Endothelial cell of umbilical vein (primary cell): ENCODE measurements around the gene RASGRF2. TPM values are rescaled to one million over a fixed set of nuclear protein-coding genes. Genes with fewer than 3 reads are reported as not detected.

ENCODE experiments used
- BruUV-seq: library from RNA; stranded (reverse); fragments of 400-500 nt; replicated peaks from 2 replicates; lab custom pipeline; 2021; lab: Mats Ljungman, UMichigan
- CTCF ChIA-PET: fragments of 300-600, 350-600 bp; sonication (Branson Sonifier 250); formaldehyde crosslinking; loops from one replicate; lab custom pipeline; 2021; ENCODE audit warnings: antibody characterized with exemption, inconsistent platforms; lab: Charles Lee
- POLR2A ChIA-PET: fragments of 300-600, 350-600 bp; sonication (Branson Sonifier 250); formaldehyde crosslinking; loops from one replicate; lab custom pipeline; 2021; ENCODE audit warnings: antibody characterized with exemption, inconsistent platforms; lab: Charles Lee
- DNase-seq: peaks from one replicate; pipeline ENCODE4 v3.0.0-alpha.2; 2011; ENCODE audit warnings: low read depth, low spot score
- FAIRE-seq: peaks from 2 replicates; lab custom pipeline; 2011; peaks lifted over from hg19 to GRCh38; lab: Jason Lieb, UNC
- H2AFZ ChIP-seq: 2 replicates; pipeline ENCODE4 v1.6.0; 2012; ENCODE audit warnings: low read depth, low read length, control low read depth, inconsistent platforms
- H3K27ac ChIP-seq: 2 replicates; pipeline ENCODE4 v1.5.1; 2011; ENCODE audit warnings: low read depth, mild to moderate bottlenecking, control low read depth, low read length, moderate library complexity; ENCODE audit not compliant: insufficient read depth
- H3K27me3 ChIP-seq, 2 experiments: 2 replicates each; pipeline versions ENCODE4 v1.6.0 to v1.6.1; 2011; ENCODE audit warnings: low read length in 2 of 2, mixed read lengths in 1 of 2; ENCODE audit not compliant: control insufficient read depth in 2 of 2, insufficient read depth in 2 of 2
- H3K36me3 ChIP-seq, 2 experiments: 2 replicates in 1 of 2; 3 replicates in 1 of 2; pipeline ENCODE4 v1.5.1; 2011; ENCODE audit warnings: low read length in 2 of 2, mild to moderate bottlenecking in 1 of 2, moderate library complexity in 1 of 2; ENCODE audit not compliant: control insufficient read depth in 2 of 2, insufficient read depth in 2 of 2; ENCODE audit errors: extremely low read depth in 1 of 2
- H3K4me1 ChIP-seq: 3 replicates; pipeline ENCODE4 v1.5.1; 2011; ENCODE audit warnings: mild to moderate bottlenecking, low read length; ENCODE audit not compliant: control insufficient read depth, insufficient read depth; ENCODE audit errors: extremely low read depth
- H3K4me2 ChIP-seq: 2 replicates; pipeline ENCODE4 v1.6.1; 2011; ENCODE audit warnings: low read length, control low read depth, mixed read lengths; ENCODE audit not compliant: insufficient read depth
- H3K4me3 ChIP-seq, 3 experiments: fragments of 200-600 bp in 1 of 3; sonication (generic), shearing (Covaris generic) in 1 of 3; replicated peaks in 1 of 3; 2 replicates each; pipeline ENCODE4 v1.5.1; 2011 to 2016; ENCODE audit warnings: control low read depth in 3 of 3, low read length in 3 of 3, mild to moderate bottlenecking in 2 of 3, inconsistent platforms in 1 of 3, low read depth in 1 of 3, moderate library complexity in 1 of 3; ENCODE audit not compliant: insufficient read depth in 1 of 3
- H3K79me2 ChIP-seq: 2 replicates; pipeline ENCODE4 v1.6.0; 2012; ENCODE audit warnings: low read length, inconsistent platforms; ENCODE audit not compliant: control insufficient read depth, insufficient read depth
- H3K9ac ChIP-seq: replicated peaks from 2 replicates; pipeline ENCODE3; 2011; ENCODE audit warnings: low read length, control low read depth; ENCODE audit not compliant: insufficient read depth; ENCODE audit errors: extremely low read depth
- H3K9me1 ChIP-seq: replicated peaks from 3 replicates; pipeline ENCODE4 v1.6.0; 2011; ENCODE audit warnings: mild to moderate bottlenecking, low read length; ENCODE audit not compliant: control insufficient read depth, insufficient read depth; ENCODE audit errors: extremely low read depth
- H3K9me3 ChIP-seq: replicated peaks from 2 replicates; pipeline ENCODE4 v1.5.1; 2012; ENCODE audit warnings: low read length, inconsistent platforms; ENCODE audit not compliant: control insufficient read depth, insufficient read depth
- H4K20me1 ChIP-seq: replicated peaks from 2 replicates; pipeline ENCODE3; 2011; ENCODE audit warnings: mild to moderate bottlenecking, low read length; ENCODE audit not compliant: control insufficient read depth, insufficient read depth; ENCODE audit errors: extremely low read depth
- CTCF ChIP-seq, 2 donors: IDR thresholded peaks; 1 replicate in 1 of 2; 2 replicates in 1 of 2; pipeline ENCODE4 v1.5.1; 2011; ENCODE audit warnings: low read length in 2 of 2, mild to moderate bottlenecking in 2 of 2, moderate library complexity in 2 of 2, control low read depth in 1 of 2, inconsistent platforms in 1 of 2, low read depth in 1 of 2; ENCODE audit not compliant: insufficient read depth in 1 of 2; ENCODE audit errors: extremely low read depth in 1 of 2
- EZH2 ChIP-seq: IDR thresholded peaks from 2 replicates; pipeline ENCODE4 v1.6.1; 2012; ENCODE audit warnings: borderline replicate concordance, low read depth, mild to moderate bottlenecking, moderate library complexity, low read length, inconsistent platforms; ENCODE audit not compliant: severe bottlenecking
- FOS ChIP-seq: IDR thresholded peaks from 2 replicates; pipeline ENCODE4 v1.6.1; 2011; ENCODE audit warnings: mild to moderate bottlenecking, low read length, moderate library complexity, borderline replicate concordance; ENCODE audit not compliant: insufficient read depth
- GATA2 ChIP-seq: IDR thresholded peaks from 2 replicates; pipeline ENCODE4 v1.7.0; 2011; ENCODE audit warnings: low read depth, mild to moderate bottlenecking, moderate library complexity, mixed read lengths, low read length; ENCODE audit not compliant: insufficient read length, insufficient read depth
- JUN ChIP-seq: IDR thresholded peaks from 2 replicates; pipeline ENCODE4 v1.6.1; 2011; ENCODE audit warnings: borderline replicate concordance, low read depth; ENCODE audit not compliant: insufficient read length, insufficient read depth
- MYC ChIP-seq: IDR thresholded peaks from one replicate; pipeline ENCODE4 v1.6.1; 2011; ENCODE audit warnings: mild to moderate bottlenecking, low read depth, low read length
- POLR2A ChIP-seq: IDR thresholded peaks from 2 replicates; pipeline ENCODE4 v1.6.1; 2012; ENCODE audit warnings: low read depth, mild to moderate bottlenecking, control low read depth, low read length
- POLR2AphosphoS5 ChIP-seq: IDR thresholded peaks from 2 replicates; pipeline ENCODE4 v1.6.1; 2012; ENCODE audit warnings: low read depth, mild to moderate bottlenecking, control low read depth, low read length, moderate library complexity; ENCODE audit not compliant: insufficient read depth
- dilution Hi-C: fragments of 300-500 bp; cut with MboI; formaldehyde crosslinking; loops from one replicate; pipeline ENCODE4 v1.15.0; 2019; ENCODE audit warnings: low sequenced_read_pairs; ENCODE audit not compliant: extremely low pct_ligation_motif_present
- intact Hi-C: fragments of 100-400 bp; cut with micrococcal nuclease; formaldehyde crosslinking; loops from one replicate; pipeline ENCODE4 v1.10.0; 2022
- polyA plus RNA-seq, 4 experiments: library from polyadenylated mRNA; depleted of rRNA in 3 of 4; stranded (reverse) in 3 of 4; unstranded in 1 of 4; fragments of >200 nt; gene quantifications; 2 replicates each; pipeline versions ENCODE4 v1.2.1 to v1.2.3, GENCODE V29; 2011 to 2012; ENCODE audit warnings: missing spikeins in 1 of 4
- total RNA-seq: library from RNA; stranded (reverse); gene quantifications from 2 replicates; pipeline ENCODE4 v1.2.3, GENCODE V29; 2021

Gene RASGRF2
- total and polyA plus RNA-seq, 2 donors (not counting 3 experiments of a cell fraction or from before 2014, with no cell fraction given), result 0.41 to 4.0 TPM

GRCh38 chr5:81091199-81091598 is 131.0 kb downstream of the RASGRF2 start:
- Histone ChIP-seq H3K4me1 (no peaks in the 10 kb centered on the region), H3K4me3 (no peak overlapping the region), H3K36me3 (no peaks in the 10 kb centered on the region), H3K4me2 (no peak overlapping the region), H3K9ac (no peak overlapping the region), H3K27ac (no peak overlapping the region), H4K20me1 (no peaks in the 10 kb centered on the region), H3K79me2 (no peaks in the 10 kb centered on the region), H2AFZ (no peak overlapping the region), H3K9me3 (no peaks in the 10 kb centered on the region), H3K27me3 (no peaks in the 10 kb centered on the region), H3K9me1 (no peaks in the 10 kb centered on the region)
- POLR2A ChIA-PET, result no interaction called here
- no TSS peak for BruUV-seq
- dilution Hi-C loops (no loop called here), intact Hi-C loops (no loop called here)
- no peak for DNase-seq
- CTCF ChIA-PET, result interaction anchor here (1.3 kb wide), 2 partner anchors 9 to 17 kb away, joined by 4 read pairs; no protein-coding TSS in a partner anchor
- no peak for FAIRE-seq
- TF ChIP-seq FOS (no peak), MYC (no peak), EZH2 (no peak), JUN (no peak), POLR2A (no peak), CTCF (IDR thresholded peaks at IDR 0.05; ENCODE audit: extremely low read depth in 1 of 2, insufficient read depth in 1 of 2, low read depth in 1 of 2, low read length in 2 of 2) (no peak), POLR2AphosphoS5 (no peak), GATA2 (no peak)
